Fibroblast of skin of left biceps (primary cell): Measurements from ENCODE around the gene RPL36A.

Source experiments
- DNase-seq, 2 experiments: peaks; one replicate each; pipeline ENCODE4 v3.0.0-alpha.2; 2013; ENCODE audit warnings: low read depth in 2 of 2

RPL36A gene

DNA sequence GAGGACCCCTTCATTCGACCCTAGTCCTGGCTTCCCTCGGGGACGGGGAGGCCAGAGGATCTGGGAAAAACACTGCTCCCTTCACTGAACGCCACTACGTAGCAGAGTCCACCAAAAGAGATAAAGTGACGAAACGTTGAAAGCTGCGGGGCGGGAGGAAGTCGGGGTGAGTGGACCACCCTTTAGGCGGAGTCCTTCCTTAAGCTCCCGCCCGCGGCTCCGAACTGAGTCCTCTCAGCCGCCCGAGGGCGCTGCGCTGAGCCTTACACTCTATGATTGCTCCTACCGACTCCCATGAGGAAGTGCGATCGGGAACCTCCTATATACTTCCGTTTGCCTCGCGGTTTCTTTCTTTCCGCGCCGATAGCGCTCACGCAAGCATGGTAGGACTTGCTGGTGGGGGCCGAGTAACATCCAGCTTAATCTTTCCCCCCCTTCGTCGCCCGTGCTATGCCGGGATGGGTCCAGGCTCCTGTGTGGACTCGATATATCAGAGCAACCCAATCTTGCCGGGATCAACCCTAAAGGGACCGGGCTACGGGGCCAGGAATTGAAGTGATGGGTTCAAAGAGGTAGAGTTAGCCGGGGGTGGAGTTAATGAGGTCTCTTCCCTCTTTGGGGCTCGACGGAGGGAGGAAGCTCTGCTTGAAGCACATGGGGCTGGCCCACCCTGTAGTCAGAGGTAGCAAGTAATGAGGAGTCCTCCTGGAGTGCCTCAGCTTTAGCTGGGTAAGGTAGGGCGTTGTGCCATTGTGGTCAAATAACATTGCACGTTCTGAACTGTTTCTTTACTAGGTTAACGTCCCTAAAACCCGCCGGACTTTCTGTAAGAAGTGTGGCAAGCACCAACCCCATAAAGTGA, at the start of gene RPL36A:
RPL36A (plus strand) TSS at position 348 of the 862 bp plus-strand sequence; CDS start at position 381, 33 bp downstream.
- DNase-seq = peak; percentile 74 to 79

- DNase-seq = no peak
These were observed 42.9 kb upstream of the RPL36A start for GRCh38 chrX:101347859-101348451.

DNA sequence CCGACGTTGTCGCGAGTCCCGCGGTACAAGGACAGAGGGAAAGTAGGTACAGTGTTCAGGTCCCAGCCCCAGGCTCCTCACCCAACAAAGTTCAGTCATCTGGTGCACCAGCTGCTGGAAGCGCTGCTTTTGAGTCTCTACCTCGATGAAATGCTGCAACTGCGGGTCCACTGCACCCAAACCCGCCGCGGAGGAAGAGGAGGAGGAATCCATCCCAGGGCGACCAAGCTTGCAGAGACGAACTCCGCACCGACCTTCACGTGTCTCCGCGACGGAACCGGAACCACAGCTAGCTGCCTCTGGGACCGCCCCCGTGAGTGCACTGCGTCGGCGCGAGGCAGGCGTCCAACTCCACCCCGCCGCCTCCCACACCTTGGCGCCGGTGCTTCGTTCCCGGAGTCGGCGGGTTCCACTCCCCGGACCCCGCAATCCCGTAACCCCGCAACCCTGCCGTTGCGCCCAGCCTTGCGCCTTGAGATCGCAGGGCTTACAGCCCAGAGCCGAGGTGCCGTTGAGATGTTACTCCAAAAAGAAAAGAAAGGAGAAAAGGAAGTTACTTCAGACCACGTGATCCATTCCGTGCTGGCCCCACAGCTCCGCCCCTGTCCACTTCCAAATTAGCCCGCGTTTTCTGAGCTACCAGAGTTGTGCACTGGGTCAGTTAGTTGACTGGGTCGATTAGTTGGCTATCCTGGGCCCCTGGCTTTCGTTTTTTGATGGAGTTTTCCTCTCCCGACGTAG, 42.2 kb upstream of the RPL36A start, which contains the start of gene TIMM8A:
TIMM8A (minus strand) TSS at position 291 of the 741 bp plus-strand sequence; CDS start at position 213, 78 bp downstream.
- peak in 1 of 2 experiments; percentile 16 for DNase-seq

DNA sequence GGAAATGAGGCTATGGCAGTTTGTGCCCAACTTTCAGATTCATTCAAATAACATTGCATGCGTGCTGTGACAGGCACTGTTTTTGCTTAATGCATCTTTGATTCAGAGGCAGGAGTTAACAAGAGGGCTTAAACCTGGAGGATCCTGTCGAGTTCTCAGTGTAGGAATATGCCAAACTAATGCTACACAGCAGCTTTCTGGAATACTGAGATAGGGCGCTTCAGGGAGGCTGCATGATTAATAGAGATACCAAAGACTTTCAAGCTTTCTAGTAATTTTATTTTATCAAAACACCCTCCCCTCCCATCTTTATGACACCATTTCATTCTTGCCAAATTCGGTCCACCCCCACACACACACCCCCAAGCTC, 41.6 kb upstream of the RPL36A start:
- DNase-seq = no peak

GRCh38 chrX:101357166-101357795, 33.5 kb upstream of the RPL36A start:
- DNase-seq = no peak

GRCh38 chrX:101359966-101360365, 30.8 kb upstream of the RPL36A start:
- DNase-seq = no peak

- no peak for DNase-seq
These were observed 30.4 kb upstream of the RPL36A start for GRCh38 chrX:101360390-101360789.

GRCh38 chrX:101362116-101362515, 28.7 kb upstream of the RPL36A start:
- no peak for DNase-seq

- DNase-seq = no peak
These were observed 28.1 kb upstream of the RPL36A start for GRCh38 chrX:101362757-101363156.

DNA sequence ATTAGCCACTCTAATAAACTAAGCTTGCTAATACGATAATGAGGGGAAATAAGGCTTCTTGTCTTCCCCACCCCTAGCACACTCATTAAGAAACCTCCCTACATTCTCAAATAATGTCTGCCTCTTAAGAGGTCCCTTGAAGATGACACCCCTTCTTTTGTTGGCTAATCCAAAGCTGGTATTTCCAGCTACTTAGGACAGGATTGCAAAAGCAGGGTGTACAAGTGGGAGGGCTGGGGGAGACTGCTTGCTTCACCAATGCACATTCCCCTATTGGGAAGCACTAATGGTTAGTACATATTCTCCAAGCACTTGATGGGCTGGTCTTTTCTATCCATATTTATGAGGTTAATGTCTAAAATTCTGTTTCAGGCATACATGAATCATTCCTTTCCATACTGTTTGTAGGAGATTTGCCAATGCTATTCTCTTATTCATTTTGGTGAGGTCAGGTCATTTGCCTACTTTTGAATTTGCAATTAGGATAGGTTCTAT, 25.5 kb upstream of the RPL36A start:
- DNase-seq = no peak

GRCh38 chrX:101368800-101369199, 22.0 kb upstream of the RPL36A start:
- no peak for DNase-seq

GRCh38 chrX:101369687-101370086, 21.1 kb upstream of the RPL36A start:
- no peak for DNase-seq

- no peak for DNase-seq
These were observed 19.8 kb upstream of the RPL36A start for GRCh38 chrX:101370888-101371504.

GRCh38 chrX:101377547-101377946, 13.3 kb upstream of the RPL36A start:
- DNase-seq = no peak

DNA sequence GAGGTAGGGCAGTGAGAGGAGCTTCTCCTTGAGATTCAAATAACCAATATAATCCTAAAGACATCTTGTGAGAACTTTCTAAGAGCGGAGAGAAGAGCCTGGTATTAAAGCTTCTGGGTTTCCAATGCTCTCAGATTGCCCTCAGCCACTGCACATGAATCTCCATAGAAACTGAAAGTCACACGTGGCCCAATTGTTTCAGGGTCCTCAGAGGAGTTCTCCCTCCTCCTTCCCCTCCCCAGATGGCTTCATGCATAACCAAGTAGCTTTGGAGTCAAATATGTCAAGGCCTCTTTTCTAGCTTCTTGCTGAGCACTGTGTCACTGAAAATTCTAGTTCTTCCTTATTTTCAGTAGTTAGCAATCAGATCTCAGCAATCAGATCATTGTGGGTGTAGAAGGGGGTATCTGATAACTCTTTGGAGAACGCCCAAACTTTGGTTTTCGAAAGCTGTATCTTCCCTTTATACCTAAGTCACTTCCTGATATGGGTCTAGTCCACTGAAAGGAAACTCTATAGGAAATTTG, 7.1 kb upstream of the RPL36A start:
- DNase-seq = no peak

GRCh38 chrX:101385026-101385684, 5.7 kb upstream of the RPL36A start:
- no peak for DNase-seq

DNA sequence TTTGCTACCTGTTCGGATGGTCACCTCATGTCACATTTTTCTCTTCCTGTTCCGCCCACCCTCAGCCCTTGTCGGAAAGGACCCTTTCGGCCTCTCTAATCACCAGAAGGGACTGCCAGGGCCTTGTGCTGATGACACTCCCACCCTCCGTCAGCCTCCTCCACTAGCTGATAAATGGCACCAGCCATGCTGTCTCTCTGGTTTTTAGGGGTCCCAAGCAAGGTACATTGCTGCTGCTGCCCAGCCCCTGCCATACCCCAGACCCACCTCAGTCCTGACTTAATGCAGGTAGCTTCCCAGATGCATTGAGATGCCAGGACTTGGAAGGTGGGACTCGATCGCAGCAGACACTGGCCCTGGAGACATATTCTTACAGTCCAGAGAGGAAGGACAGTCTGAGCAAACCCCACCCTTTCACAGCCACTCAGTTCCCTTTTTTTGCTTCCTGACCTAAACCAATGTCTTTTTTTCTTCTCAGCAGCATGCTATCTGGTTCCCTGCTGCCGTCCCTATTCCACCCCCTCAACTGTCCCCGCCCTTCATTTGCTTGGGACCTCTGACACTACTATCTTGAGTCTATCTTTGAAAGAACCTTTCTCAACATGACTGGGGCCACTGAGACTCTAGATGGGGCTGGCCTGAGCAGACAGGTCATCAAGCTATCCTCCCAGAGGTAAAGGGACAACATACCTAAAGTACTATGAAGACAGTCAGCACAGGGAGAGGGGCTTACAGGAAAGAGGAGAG, 4.8 kb upstream of the RPL36A start, which contains the start of gene BTK:
BTK (minus strand) TSS at position 397 of the 747 bp plus-strand sequence. CDS start 10,907 bp downstream, outside the sequence.
- DNase-seq = no peak

- DNase-seq = no peak
These were observed 4.3 kb upstream of the RPL36A start for GRCh38 chrX:101386542-101386885.

DNA sequence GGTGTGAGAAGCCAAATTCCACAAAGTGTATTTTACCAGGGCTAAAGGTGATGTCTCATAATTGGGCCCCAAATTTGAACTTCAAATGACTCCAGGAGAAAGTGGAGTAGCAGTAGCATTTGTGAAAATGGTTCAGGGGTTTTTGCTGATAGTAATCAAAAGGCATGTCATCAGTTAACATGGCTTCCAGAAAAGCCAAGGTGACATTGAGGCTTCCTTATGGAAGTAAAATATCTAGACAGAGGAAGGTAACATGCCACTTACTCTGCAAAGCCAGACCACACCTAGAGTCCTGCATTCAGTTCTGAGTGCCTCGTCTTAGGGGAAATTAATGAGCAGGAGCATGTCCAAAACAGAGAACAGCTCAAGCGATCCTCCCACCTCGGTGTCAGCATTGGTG, 2.2 kb upstream of the RPL36A start:
- no peak for DNase-seq

GRCh38 chrX:101391831-101392230, 1.0 kb downstream of the RPL36A start:
- no peak for DNase-seq
